ENCODE results near the gene FABP7.

FABP7 gene

GRCh38 chr6:122799140-122799745 is 19.7 kb downstream of the FABP7 start:
- TF ChIP-seq CSRNP3 (CRISPR knock-in tag; IDR thresholded peaks at IDR 0.05) (no peak), ZNF8 (CRISPR knock-in tag; IDR thresholded peaks at IDR 0.05) (no peak), TOX (CRISPR knock-in tag; IDR thresholded peaks at IDR 0.05; ENCODE audit: borderline replicate concordance) (no peak), RARB (CRISPR knock-in tag; IDR thresholded peaks at IDR 0.05) (no peak), ARNTL (CRISPR knock-in tag; IDR thresholded peaks at IDR 0.05; ENCODE audit: borderline replicate concordance, low read depth) (no peak), ZC3H10 (CRISPR knock-in tag; IDR thresholded peaks at IDR 0.05) (no peak), ISL1 (CRISPR knock-in tag; IDR thresholded peaks at IDR 0.05) (no peak), CSDC2 (CRISPR knock-in tag; IDR thresholded peaks at IDR 0.05) (no peak), GLIS3 (CRISPR knock-in tag; IDR thresholded peaks at IDR 0.05) (no peak), ZNF70 (CRISPR knock-in tag; IDR thresholded peaks at IDR 0.05) (no peak), POU6F1 (CRISPR knock-in tag; IDR thresholded peaks at IDR 0.05; ENCODE audit: borderline replicate concordance, low read depth) (no peak), PATZ1 (CRISPR knock-in tag; IDR thresholded peaks at IDR 0.05; ENCODE audit: borderline replicate concordance) (no peak), ZFP3 (CRISPR knock-in tag; IDR thresholded peaks at IDR 0.05) (no peak), TCF4 (CRISPR knock-in tag; IDR thresholded peaks at IDR 0.05; ENCODE audit: borderline replicate concordance) (no peak), BACH2 (CRISPR knock-in tag; IDR thresholded peaks at IDR 0.05; ENCODE audit: borderline replicate concordance) (no peak), SNAI2 (CRISPR knock-in tag; IDR thresholded peaks at IDR 0.05) (no peak), OSR1 (CRISPR knock-in tag; IDR thresholded peaks at IDR 0.05) (no peak)

GRCh38 chr6:122799916-122800686 is 20.6 kb downstream of the FABP7 start:
- no peak for ATAC-seq
- no peak for TF ChIP-seq SNAI2 (CRISPR knock-in tag; IDR thresholded peaks at IDR 0.05)
- no peak for TF ChIP-seq ARNTL (CRISPR knock-in tag; IDR thresholded peaks at IDR 0.05; ENCODE audit: borderline replicate concordance, low read depth)
- no peak for TF ChIP-seq GLIS3 (CRISPR knock-in tag; IDR thresholded peaks at IDR 0.05)
- TF ChIP-seq ZNF565 (CRISPR knock-in tag; conservative IDR thresholded peaks at IDR 0.05; ENCODE audit: low read depth): no peak
- TF ChIP-seq ESRRG (CRISPR knock-in tag; IDR thresholded peaks at IDR 0.05): no peak
- TF ChIP-seq POU6F1 (CRISPR knock-in tag; IDR thresholded peaks at IDR 0.05; ENCODE audit: borderline replicate concordance, low read depth): no peak
- TF ChIP-seq ZFP30 (CRISPR knock-in tag; IDR thresholded peaks at IDR 0.05): no peak
- no peak for TF ChIP-seq PATZ1 (CRISPR knock-in tag; IDR thresholded peaks at IDR 0.05; ENCODE audit: borderline replicate concordance)
- no peak for TF ChIP-seq CSDC2 (CRISPR knock-in tag; IDR thresholded peaks at IDR 0.05)
- TF ChIP-seq CREB5 (CRISPR knock-in tag; IDR thresholded peaks at IDR 0.05; ENCODE audit: low read depth): no peak
- TF ChIP-seq ZC3H10 (CRISPR knock-in tag; IDR thresholded peaks at IDR 0.05): no peak

More at GRCh38 chr6:122799140-122799745, 19.7 kb downstream of the FABP7 start:
- no peak for ATAC-seq
